Measurements from ENCODE around the gene KCNJ1.

DNA sequence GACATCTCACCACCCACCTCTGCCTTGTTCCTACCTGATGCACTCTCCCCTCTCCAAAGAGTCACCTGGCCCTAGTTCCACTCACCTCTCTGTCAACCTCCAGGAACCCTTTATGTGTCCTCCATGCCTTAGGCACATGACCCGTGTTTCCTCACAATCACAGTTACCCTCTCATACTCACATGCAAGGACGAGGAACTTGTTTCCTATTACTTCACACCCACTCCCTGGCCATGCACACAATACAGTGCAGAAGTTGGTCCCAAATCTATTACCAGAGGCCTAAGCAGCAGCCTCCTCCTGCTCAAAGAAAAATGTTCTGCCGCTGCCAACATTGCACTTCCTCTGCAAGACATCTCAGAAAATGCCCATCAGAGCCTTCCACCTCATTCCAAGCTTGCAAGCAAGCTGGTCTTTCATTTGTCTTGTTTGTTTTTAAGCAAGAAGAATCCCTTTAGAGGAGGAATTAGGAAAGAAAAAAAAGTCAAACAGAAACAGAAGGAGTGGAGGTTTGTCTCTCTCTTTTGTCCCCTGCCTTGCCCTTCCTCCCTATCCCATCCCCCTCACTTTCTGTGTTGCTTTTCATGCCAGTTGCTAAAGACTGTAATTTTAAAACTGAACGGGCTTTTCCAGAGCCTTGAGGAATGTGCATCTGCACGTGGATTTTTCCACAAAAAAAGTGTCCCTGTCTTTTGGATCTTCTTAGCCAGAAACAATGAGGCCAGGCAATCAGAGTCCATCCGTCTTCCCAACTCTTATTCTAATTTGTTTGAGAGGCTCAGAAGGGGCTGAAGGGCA is 63.4 kb downstream of the KCNJ1 start:
- no peak for TF ChIP-seq EZH2phosphoT487 (IDR thresholded peaks at IDR 0.05; ENCODE audit: low read depth)
- TF ChIP-seq, protein P1, sequence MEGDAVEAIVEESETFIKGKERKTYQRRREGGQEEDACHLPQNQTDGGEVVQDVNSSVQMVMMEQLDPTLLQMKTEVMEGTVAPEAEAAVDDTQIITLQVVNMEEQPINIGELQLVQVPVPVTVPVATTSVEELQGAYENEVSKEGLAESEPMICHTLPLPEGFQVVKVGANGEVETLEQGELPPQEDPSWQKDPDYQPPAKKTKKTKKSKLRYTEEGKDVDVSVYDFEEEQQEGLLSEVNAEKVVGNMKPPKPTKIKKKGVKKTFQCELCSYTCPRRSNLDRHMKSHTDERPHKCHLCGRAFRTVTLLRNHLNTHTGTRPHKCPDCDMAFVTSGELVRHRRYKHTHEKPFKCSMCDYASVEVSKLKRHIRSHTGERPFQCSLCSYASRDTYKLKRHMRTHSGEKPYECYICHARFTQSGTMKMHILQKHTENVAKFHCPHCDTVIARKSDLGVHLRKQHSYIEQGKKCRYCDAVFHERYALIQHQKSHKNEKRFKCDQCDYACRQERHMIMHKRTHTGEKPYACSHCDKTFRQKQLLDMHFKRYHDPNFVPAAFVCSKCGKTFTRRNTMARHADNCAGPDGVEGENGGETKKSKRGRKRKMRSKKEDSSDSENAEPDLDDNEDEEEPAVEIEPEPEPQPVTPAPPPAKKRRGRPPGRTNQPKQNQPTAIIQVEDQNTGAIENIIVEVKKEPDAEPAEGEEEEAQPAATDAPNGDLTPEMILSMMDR (IDR thresholded peaks at IDR 0.05; ENCODE audit: low read depth, low read length) = no peak
